GM19324 (cell line): Measurements from ENCODE around the gene TAC4.
"Not testable (repeated sequence)": the region's sequence is repeated elsewhere in the genome, so short reads cannot be mapped to it uniquely, and the experiment has no call there.

Experiments used
- ATAC-seq: cut with Tn5 transposase; IDR thresholded peaks from one replicate; pipeline ENCODE4 v1.9.1; 2021; ENCODE audit warnings: mild to moderate bottlenecking, moderate library complexity; ENCODE audit not compliant: unreplicated experiment, low FRiP score

TAC4 gene

GRCh38 chr17:49846938-49847712, 744 bp downstream of the TAC4 start:
- no peak for ATAC-seq

- no peak for ATAC-seq
Measured at GRCh38 chr17:49845321-49845720, 2.5 kb downstream of the TAC4 start.

GRCh38 chr17:49843774-49844350, 4.0 kb downstream of the TAC4 start:
- no peak for ATAC-seq

GRCh38 chr17:49842846-49843245, 5.0 kb downstream of the TAC4 start:
- no peak for ATAC-seq

- ATAC-seq, result no peak
Measured at GRCh38 chr17:49842371-49842770, 5.5 kb downstream of the TAC4 start.

GRCh38 chr17:49841548-49841947, 6.3 kb downstream of the TAC4 start:
- ATAC-seq, result no peak

- ATAC-seq, result no peak
Measured at GRCh38 chr17:49839455-49839854, 8.4 kb downstream of the TAC4 start.

- ATAC-seq, result no peak
Measured at GRCh38 chr17:49836111-49837030, 11.5 kb downstream of the TAC4 start.

- no peak for ATAC-seq
Measured at GRCh38 chr17:49835472-49835871, 12.4 kb downstream of the TAC4 start.

- ATAC-seq, result no peak
Measured at GRCh38 chr17:49834118-49834743, 13.6 kb downstream of the TAC4 start.

- ATAC-seq, result no peak
Measured at GRCh38 chr17:49832840-49833599, 14.8 kb downstream of the TAC4 start.

- no peak for ATAC-seq
Measured at GRCh38 chr17:49830605-49831004, 17.3 kb downstream of the TAC4 start.

GRCh38 chr17:49829026-49829425, 18.8 kb downstream of the TAC4 start:
- ATAC-seq, result no peak

- ATAC-seq, result not testable (repeated sequence)
Measured at GRCh38 chr17:49828325-49828724, 19.5 kb downstream of the TAC4 start.

- no peak for ATAC-seq
Measured at GRCh38 chr17:49825645-49826044, 22.2 kb downstream of the TAC4 start.

- ATAC-seq, result no peak
Measured at GRCh38 chr17:49823614-49824013, 24.3 kb downstream of the TAC4 start.

GRCh38 chr17:49822829-49823228, 25.0 kb downstream of the TAC4 start:
- no peak for ATAC-seq

- ATAC-seq, result no peak
Measured at GRCh38 chr17:49821916-49822315, 26.0 kb downstream of the TAC4 start.

- no peak for ATAC-seq
Measured at GRCh38 chr17:49821466-49821865, 26.4 kb downstream of the TAC4 start.

GRCh38 chr17:49820773-49821172, 27.1 kb downstream of the TAC4 start:
- no peak for ATAC-seq
